Lung (tissue), 12 donors: ENCODE results near the gene GFOD1. TPM values are rescaled to one million over a fixed set of nuclear protein-coding genes. Genes with fewer than 3 reads are reported as not detected.

Source experiments
- ATAC-seq: fragments of 200-7000 bp; cut with Tn5 transposase; one replicate; pipeline ENCODE4 v1.9.1; 2020; ENCODE audit warnings: moderate number of reproducible peaks; ENCODE audit not compliant: insufficient read depth, low FRiP score
- DNase-seq, 3 donors: peaks; one replicate each; pipeline ENCODE4 v3.0.0-alpha.2; 2013 to 2017
- H3K27ac ChIP-seq, 2 donors: one replicate each; pipeline ENCODE4 v1.5.1; 2013; ENCODE audit warnings: mild to moderate bottlenecking in 2 of 2, moderate library complexity in 2 of 2, control low read depth in 1 of 2, inconsistent platforms in 1 of 2, low read depth in 1 of 2, low read length in 1 of 2
- H3K27me3 ChIP-seq, 3 donors: one replicate each; pipeline ENCODE4 v1.5.1; 2013; ENCODE audit warnings: low read length in 2 of 3; ENCODE audit not compliant: control insufficient read depth in 3 of 3, insufficient read depth in 3 of 3
- H3K36me3 ChIP-seq, 4 donors: one replicate each; pipeline ENCODE4 v1.5.1; 2013; ENCODE audit warnings: low read length in 4 of 4, mild to moderate bottlenecking in 1 of 4, moderate library complexity in 1 of 4; ENCODE audit not compliant: control insufficient read depth in 4 of 4, insufficient read depth in 4 of 4
- H3K4me1 ChIP-seq, 5 donors: one replicate each; pipeline ENCODE4 v1.5.1; 2013; ENCODE audit warnings: low read length in 5 of 5, mild to moderate bottlenecking in 2 of 5, moderate library complexity in 1 of 5; ENCODE audit not compliant: control insufficient read depth in 5 of 5, insufficient read depth in 5 of 5
- H3K4me3 ChIP-seq: one replicate; pipeline ENCODE4 v1.5.1; 2013; ENCODE audit warnings: mild to moderate bottlenecking, control low read depth, moderate library complexity
- H3K9ac ChIP-seq, 2 donors: one replicate each; pipeline ENCODE4 v1.5.1; 2013; ENCODE audit warnings: low read length in 2 of 2, control low read depth in 1 of 2; ENCODE audit not compliant: insufficient read depth in 1 of 2
- H3K9me3 ChIP-seq, 4 donors: one replicate each; pipeline ENCODE4 v1.5.1; 2013; ENCODE audit warnings: low read length in 3 of 4, mild to moderate bottlenecking in 1 of 4, moderate library complexity in 1 of 4; ENCODE audit not compliant: control insufficient read depth in 4 of 4, insufficient read depth in 3 of 4
- CTCF ChIP-seq: IDR thresholded peaks from 2 replicates; pipeline ENCODE4 v1.5.1; 2012; ENCODE audit warnings: mild to moderate bottlenecking; ENCODE audit errors: control extremely low read depth, extremely low read depth
- WGBS, 2 donors: extraction: QIAGEN DNeasy Blood & Tissue Kit; methylation state at CpG; one replicate each; pipeline ENCODE4 v1.1.7; 2013; 5-methylcytosine and 5-hydroxymethylcytosine counted together
- polyA plus RNA-seq, 2 donors: library from polyadenylated mRNA; stranded (reverse); fragments of 200-250 nt; gene quantifications; one replicate each; pipeline ENCODE4 v1.2.1, GENCODE V29; 2013
- total RNA-seq, 2 donors: library from RNA; depleted of rRNA in 1 of 2; stranded (reverse); fragments of >200 nt in 1 of 2; gene quantifications; one replicate each; pipeline ENCODE4 v1.2.1, GENCODE V29; 2014 to 2021
- donor health status: control.
- donor health status: control.
- donor health status: Bipolar disorder and iron deficiency.
- donor health status: healthy.
- donor health status: DM: yes; HTN: yes; CAD: no.

The GFOD1 gene
- total and polyA plus RNA-seq, 4 donors, result 4.0 to 22.8 (median 7.9) TPM

GRCh38 chr6:13315896-13316295, 171.5 kb downstream of the GFOD1 start:
- peaks cover 25 to 47% (median 29%) of the 10 kb centered on the region in 4 donors for H3K36me3 ChIP-seq
- 93% methylated on average over 5 of the region's 5 CpGs for WGBS, 2 donors
- no peak for TF ChIP-seq CTCF

GRCh38 chr6:13314806-13315205, 172.6 kb downstream of the GFOD1 start:
- Histone ChIP-seq H3K36me3 (peaks cover 18 to 36% (median 22%) of the 10 kb centered on the region in 4 donors), H3K9ac (no peak overlapping the region), H3K4me3 (no peak overlapping the region), H3K27me3 (no peaks in the 10 kb centered on the region), H3K9me3 (no peaks in the 10 kb centered on the region), H3K27ac (no peak overlapping the region), H3K4me1 (peaks cover 0 to 2% (median 0%) of the 10 kb centered on the region in 5 donors)
- no peak for ATAC-seq
- no peak for DNase-seq
- no peak for TF ChIP-seq CTCF

More at GRCh38 chr6:13315896-13316295, 171.5 kb downstream of the GFOD1 start:
- DNase-seq (no peak), ATAC-seq (no peak)
- Histone ChIP-seq H3K4me1 (peaks cover 0 to 1% (median 0%) of the 10 kb centered on the region in 5 donors), H3K27ac (no peak overlapping the region), H3K27me3 (no peaks in the 10 kb centered on the region), H3K4me3 (no peak overlapping the region), H3K9me3 (no peaks in the 10 kb centered on the region), H3K9ac (no peak overlapping the region)

- H3K4me1 ChIP-seq, result peaks cover 0 to 13% (median 0%) of the 10 kb centered on the region in 5 donors
- H3K36me3 ChIP-seq, result peaks cover 9 to 40% (median 12%) of the 10 kb centered on the region in 4 donors
- no peak overlapping the region for H3K27ac ChIP-seq
- H3K9ac ChIP-seq, result no peak overlapping the region
- H3K9me3 ChIP-seq, result no peaks in the 10 kb centered on the region
- no peak for TF ChIP-seq CTCF
- H3K4me3 ChIP-seq, result no peak overlapping the region
- H3K27me3 ChIP-seq, result no peaks in the 10 kb centered on the region
- no peak for DNase-seq
- 0 to 64% methylated on average over 1 of the region's 1 CpG for WGBS, 2 donors
- ATAC-seq, result no peak
Observed at GRCh38 chr6:13311155-13311554, 176.2 kb downstream of the GFOD1 start.

GRCh38 chr6:13308332-13308731, 179.1 kb downstream of the GFOD1 start:
- DNase-seq (no peak), ATAC-seq (no peak)
- H3K4me1 ChIP-seq, result peaks cover 0 to 19% (median 10%) of the 10 kb centered on the region in 5 donors
- WGBS, 2 donors, result 95 to 100% methylated on average over 1 of the region's 1 CpG
- H3K27ac ChIP-seq, result no peak overlapping the region
- H3K4me3 ChIP-seq, result no peak overlapping the region
- H3K27me3 ChIP-seq, result no peaks in the 10 kb centered on the region
- no peak for TF ChIP-seq CTCF
- H3K9me3 ChIP-seq, result no peaks in the 10 kb centered on the region
- peaks cover 3 to 33% (median 7%) of the 10 kb centered on the region in 4 donors for H3K36me3 ChIP-seq
- no peak overlapping the region for H3K9ac ChIP-seq
